ENCODE data around the gene DCUN1D1. TPM values are rescaled to one million over a fixed set of nuclear protein-coding genes. Genes with fewer than 3 reads are reported as not detected.

The DCUN1D1 gene
- total RNA-seq, 4 donors from 2014 or later, result 31.1 to 57.7 (median 43.4) TPM

GRCh38 chr3:182962166-182962565 is 18.2 kb downstream of the DCUN1D1 start:
- TF ChIP-seq CTCF (IDR thresholded peaks at IDR 0.05; ENCODE audit: low read depth), result no peak

- no peak for TF ChIP-seq CTCF (IDR thresholded peaks at IDR 0.05; ENCODE audit: low read depth)
Measured at GRCh38 chr3:182959474-182960350, 20.6 kb downstream of the DCUN1D1 start.

- TF ChIP-seq CTCF (IDR thresholded peaks at IDR 0.05; ENCODE audit: low read depth), result no peak
Measured at GRCh38 chr3:182957676-182958266, 22.6 kb downstream of the DCUN1D1 start.

- no peak for TF ChIP-seq CTCF (IDR thresholded peaks at IDR 0.05; ENCODE audit: low read depth)
Measured at GRCh38 chr3:182957226-182957625, 23.1 kb downstream of the DCUN1D1 start.

GRCh38 chr3:182954553-182955235 is 25.6 kb downstream of the DCUN1D1 start:
- no peak for TF ChIP-seq CTCF (IDR thresholded peaks at IDR 0.05; ENCODE audit: low read depth)

- TF ChIP-seq CTCF (IDR thresholded peaks at IDR 0.05; ENCODE audit: low read depth), result no peak
Measured at GRCh38 chr3:182949688-182950087, 30.6 kb downstream of the DCUN1D1 start.

- no peak for TF ChIP-seq CTCF (IDR thresholded peaks at IDR 0.05; ENCODE audit: low read depth)
Measured at GRCh38 chr3:182948305-182948704, 32.0 kb downstream of the DCUN1D1 start.

Measured in subcutaneous adipose tissue (tissue), 4 donors.